Measurements from ENCODE around the gene ACSM5. TPM values are rescaled to one million over a fixed set of nuclear protein-coding genes. Genes with fewer than 3 reads are reported as not detected.

ACSM5 gene
- total RNA-seq, 4 donors from 2014 or later = 5.6 to 9.6 (median 8.0) TPM

DNA sequence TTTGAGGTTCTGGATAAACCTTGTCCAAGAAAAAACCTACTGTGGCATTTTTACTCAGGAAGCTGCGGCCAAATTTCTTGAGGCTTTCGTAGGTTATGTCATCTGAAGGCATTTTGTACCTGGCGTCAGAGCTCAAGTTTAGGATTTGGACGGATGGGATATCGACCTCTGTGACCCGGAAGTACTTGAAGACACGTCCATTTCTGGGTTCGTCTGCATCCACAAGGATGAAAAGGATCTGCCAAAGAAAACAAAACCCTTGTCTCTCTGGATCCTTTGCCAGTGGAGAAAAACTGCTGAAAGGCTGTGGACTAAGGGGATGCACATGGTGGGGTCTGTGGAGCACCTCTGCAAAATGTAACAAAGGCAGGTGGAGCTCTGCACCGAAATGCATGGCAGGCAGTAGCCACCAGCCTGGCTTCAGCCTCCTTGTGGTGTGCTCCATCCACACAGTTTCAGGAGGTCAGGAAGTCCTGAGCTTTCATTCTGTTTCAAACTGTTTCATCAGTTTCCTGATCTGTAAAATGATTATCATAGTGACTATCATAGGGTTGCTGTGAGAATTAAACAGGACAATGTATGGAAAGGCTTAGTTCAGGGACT is 39.8 kb upstream of the ACSM5 start:
- Histone ChIP-seq H3K27ac (no peak overlapping the region), H3K9me3 (no peaks in the 10 kb centered on the region), H3K4me1 (no peaks in the 10 kb centered on the region), H3K4me3 (replicated peaks in 1 of 3) (no peak overlapping the region), H3K27me3 (no peaks in the 10 kb centered on the region), H3K36me3 (no peaks in the 10 kb centered on the region)
- DNase-seq = no peak
- TF ChIP-seq CTCF (IDR thresholded peaks at IDR 0.05) (no peak), POLR2A (IDR thresholded peaks at IDR 0.05) (no peak)
- WGBS, 2 donors = 58 to 62% methylated on average over 9 of the region's 9 CpGs
- intact Hi-C loops (cut with DNase I) = no loop called here

- H3K4me3 ChIP-seq (replicated peaks in 1 of 3) = no peak overlapping the region
- intact Hi-C loops (cut with DNase I) = no loop called here
- H3K4me1 ChIP-seq = no peaks in the 10 kb centered on the region
- no peak overlapping the region for H3K27ac ChIP-seq
- no peaks in the 10 kb centered on the region for H3K9me3 ChIP-seq
- WGBS, 2 donors = 83 to 85% methylated on average over 5 of the region's 5 CpGs
- TF ChIP-seq POLR2A (IDR thresholded peaks at IDR 0.05) (no peak), CTCF (IDR thresholded peaks at IDR 0.05) (no peak)
- H3K27me3 ChIP-seq = no peaks in the 10 kb centered on the region
- no peaks in the 10 kb centered on the region for H3K36me3 ChIP-seq
- no peak for DNase-seq
Measured at GRCh38 chr16:20372701-20373100, 36.6 kb upstream of the ACSM5 start.

DNA sequence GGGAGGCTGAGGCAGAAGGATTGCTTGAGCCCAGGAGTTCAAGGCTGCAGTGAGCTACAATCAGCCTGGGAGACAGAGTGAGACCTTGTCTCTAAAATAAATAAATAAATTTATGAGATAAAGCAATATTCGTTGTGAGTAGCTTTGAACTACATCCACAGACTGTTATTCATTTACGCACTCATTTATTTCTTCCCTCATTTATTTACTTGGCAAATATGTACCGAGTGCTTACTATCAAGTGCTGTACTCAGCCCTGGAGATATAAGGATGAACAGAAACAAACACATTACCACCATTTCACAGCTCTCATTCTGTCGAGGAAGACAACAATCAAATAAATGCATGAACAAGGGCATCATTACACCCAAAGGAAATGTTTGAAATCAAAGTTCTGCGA is 32.2 kb upstream of the ACSM5 start:
- intact Hi-C loops (cut with DNase I) = no loop called here
- H3K9me3 ChIP-seq = no peaks in the 10 kb centered on the region
- 79 to 83% methylated on average over 5 of the region's 5 CpGs for WGBS, 2 donors
- no peaks in the 10 kb centered on the region for H3K27me3 ChIP-seq
- H3K4me1 ChIP-seq = no peaks in the 10 kb centered on the region
- TF ChIP-seq POLR2A (IDR thresholded peaks at IDR 0.05) (no peak), CTCF (IDR thresholded peaks at IDR 0.05) (no peak)
- no peak overlapping the region for H3K27ac ChIP-seq
- DNase-seq = no peak
- H3K4me3 ChIP-seq (replicated peaks in 1 of 3) = no peak overlapping the region
- H3K36me3 ChIP-seq = no peaks in the 10 kb centered on the region

DNA sequence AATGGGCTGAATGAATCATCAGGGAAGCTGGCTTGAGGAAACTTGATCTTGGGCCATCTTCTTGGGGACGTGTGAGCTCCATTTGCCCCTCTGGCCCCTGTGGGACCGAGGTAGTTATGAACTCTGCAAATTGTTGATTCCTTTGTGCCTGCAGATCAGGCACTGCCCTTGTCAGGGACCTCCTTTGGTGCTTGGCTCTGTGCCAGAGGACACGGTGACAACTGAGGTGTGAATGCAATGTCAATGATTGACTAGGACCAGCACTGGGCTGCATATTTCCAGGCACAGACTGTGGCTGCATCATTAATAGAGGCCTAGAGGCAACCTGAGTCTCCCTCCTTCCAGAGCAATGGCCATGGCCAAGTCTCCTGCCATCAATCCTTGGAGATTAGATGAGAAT is 28.6 kb upstream of the ACSM5 start:
- H3K4me3 ChIP-seq (replicated peaks in 1 of 3) = no peak overlapping the region
- TF ChIP-seq CTCF (IDR thresholded peaks at IDR 0.05) (no peak), POLR2A (IDR thresholded peaks at IDR 0.05) (no peak)
- no peaks in the 10 kb centered on the region for H3K36me3 ChIP-seq
- no peak for DNase-seq
- H3K27me3 ChIP-seq = no peaks in the 10 kb centered on the region
- no peaks in the 10 kb centered on the region for H3K9me3 ChIP-seq
- no peak overlapping the region for H3K27ac ChIP-seq
- 45 to 53% methylated on average over 3 of the region's 3 CpGs for WGBS, 2 donors
- intact Hi-C loops (cut with DNase I) = loop anchor here (10.0 kb wide), 1 partner anchor 476 kb away; no protein-coding TSS in a partner anchor
- no peaks in the 10 kb centered on the region for H3K4me1 ChIP-seq

DNA sequence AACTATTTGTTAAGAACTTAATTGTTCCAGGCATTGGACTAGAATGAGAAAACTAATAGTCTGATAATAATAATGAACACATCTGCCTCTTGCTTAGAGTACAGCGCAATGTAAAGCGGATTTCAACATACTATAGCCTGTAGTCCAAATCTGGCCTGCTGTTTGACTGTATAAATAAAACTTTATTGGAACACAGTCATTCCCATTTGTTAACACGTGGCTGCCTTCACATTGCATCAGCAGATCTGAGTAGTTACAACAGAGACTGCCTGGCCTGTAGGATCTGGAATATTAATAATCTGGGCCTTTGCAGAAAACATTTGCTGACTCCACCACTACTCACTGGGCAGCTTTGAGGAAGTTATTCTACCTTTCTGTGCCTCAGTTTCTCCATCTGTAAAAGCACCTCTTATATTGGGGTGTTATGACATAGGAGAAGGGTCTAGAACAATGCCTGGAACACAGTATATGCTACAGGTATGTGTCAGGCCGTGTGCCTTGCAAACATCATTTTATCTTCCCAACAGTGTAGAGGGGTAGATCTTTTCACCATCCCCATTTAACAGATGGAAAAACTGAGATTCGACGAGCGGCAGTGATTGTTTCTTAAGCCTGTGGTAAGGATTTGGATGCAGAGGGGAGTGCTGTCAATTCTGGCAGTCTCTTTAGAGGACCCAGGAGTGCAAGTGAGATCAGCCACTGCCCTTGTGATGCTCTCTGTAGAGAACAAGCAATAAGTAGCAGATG is 27.0 kb upstream of the ACSM5 start:
- Histone ChIP-seq H3K27ac (no peak overlapping the region), H3K4me1 (no peaks in the 10 kb centered on the region), H3K4me3 (replicated peaks in 1 of 3) (no peak overlapping the region), H3K27me3 (no peaks in the 10 kb centered on the region), H3K9me3 (no peaks in the 10 kb centered on the region), H3K36me3 (no peaks in the 10 kb centered on the region)
- intact Hi-C loops (cut with DNase I) = loop anchor here (10.0 kb wide), 1 partner anchor 478 kb away; no protein-coding TSS in a partner anchor
- no peak for DNase-seq
- TF ChIP-seq CTCF (IDR thresholded peaks at IDR 0.05) (no peak), POLR2A (IDR thresholded peaks at IDR 0.05) (no peak)
- 89 to 92% methylated on average over 7 of the region's 7 CpGs for WGBS, 2 donors
